Psoas muscle (tissue), 8 donors: ENCODE data around the gene ASMTL. TPM values are rescaled to one million over a fixed set of nuclear protein-coding genes. Genes with fewer than 3 reads are reported as not detected.
A peak's percentile ranks its signal among the peaks of the same experiment; 100 is the strongest.

Experiments
- ATAC-seq, 4 donors: fragments of 200-7000 bp; cut with Tn5 transposase; one replicate each; pipeline ENCODE4 v1.9.1; 2020; ENCODE audit warnings: moderate library complexity in 3 of 4, mild to moderate bottlenecking in 2 of 4
- DNase-seq, 2 donors: peaks; one replicate each; pipeline ENCODE4 v3.0.0-alpha.2; 2020
- H3K27ac ChIP-seq: fragments of 200-600 bp; one replicate; pipeline ENCODE4 v1.8.0; 2022
- H3K27me3 ChIP-seq, 3 donors: fragments of 200-600 bp in 1 of 3; one replicate each; pipeline versions ENCODE4 v1.6.1 to v1.8.0; 2013 to 2022; ENCODE audit warnings: low read length in 2 of 3, mild to moderate bottlenecking in 2 of 3, moderate library complexity in 1 of 3; ENCODE audit not compliant: insufficient read depth in 3 of 3
- H3K36me3 ChIP-seq, 2 donors: fragments of 200-600 bp in 1 of 2; one replicate each; pipeline versions ENCODE4 v1.6.1 to v1.8.0; 2013 to 2022; ENCODE audit warnings: low read depth in 1 of 2, mild to moderate bottlenecking in 1 of 2, moderate library complexity in 1 of 2; ENCODE audit not compliant: insufficient read depth in 1 of 2
- H3K4me1 ChIP-seq: fragments of 200-600 bp; one replicate; pipeline ENCODE4 v1.8.0; 2022
- H3K4me3 ChIP-seq: fragments of 200-600 bp; one replicate; pipeline ENCODE4 v1.8.0; 2022; ENCODE audit warnings: mild to moderate bottlenecking
- H3K9me3 ChIP-seq: fragments of 200-600 bp; one replicate; pipeline ENCODE4 v1.8.0; 2022
- CTCF ChIP-seq: fragments of 200-600 bp; IDR thresholded peaks from one replicate; pipeline ENCODE4 v1.8.0; 2022; ENCODE audit warnings: antibody characterized with exemption
- WGBS, 3 donors: extraction: QIAGEN DNeasy Blood & Tissue Kit; methylation state at CpG; one replicate each; pipeline versions ENCODE4 v1.1.6 to v1.1.7; 2013; 5-methylcytosine and 5-hydroxymethylcytosine counted together
- intact Hi-C, 2 donors: fragments of 100-400 bp; cut with DNase I; formaldehyde crosslinking; loops; one replicate each; pipeline versions ENCODE4 v1.11.0 to v1.14.2; 2022
- polyA plus RNA-seq, 3 donors: library from polyadenylated mRNA; stranded (reverse); fragments of 200-250 nt; gene quantifications; one replicate each; pipeline ENCODE4 v1.2.3, GENCODE V29; 2013
- total RNA-seq, 4 donors: library from RNA; stranded (reverse); fragmentation: NEBNext Ultra II Directional in 2 of 4; extraction: Animal tissue kit (Norgen Biotek cat#: 25700) in 2 of 4; gene quantifications; one replicate each; pipeline versions ENCODE4 v1.2.1 to v1.2.4, GENCODE V29; 2021 to 2023
- donor health status: healthy with polysubstance abuse.
- donor health status: DM: no; HTN: no; CAD: no; lungs with moderate emphysema.
- donor health status: Bipolar disorder and iron deficiency.
- donor health status: healthy.
- donor health status: DM: yes; HTN: yes; CAD: no.
- donor health status: DM: no; HTN: no; CAD: no.
- donor health status: DM: no; HTN: no; CAD: no.
- donor health status: DM: yes; HTN: yes; CAD: no.

ASMTL gene
- total and polyA plus RNA-seq, 7 donors: 6.6 to 18.2 (median 9.8) TPM

DNA sequence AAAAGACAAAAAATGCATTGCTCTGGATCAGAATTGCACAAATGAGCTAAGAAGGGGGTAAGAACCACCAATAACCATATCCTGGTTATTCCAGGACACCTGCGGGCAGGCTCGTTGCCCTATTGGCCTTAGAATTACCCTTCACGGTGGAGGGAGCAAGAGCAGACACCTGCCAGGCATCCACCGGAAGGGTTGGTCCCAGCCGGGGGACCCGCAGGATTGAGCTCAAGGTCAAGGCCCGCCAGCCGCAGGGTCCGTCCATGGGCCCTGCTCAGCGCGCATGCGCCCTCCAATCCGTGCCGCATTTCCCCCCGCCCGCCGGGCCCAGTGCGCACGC, 61.4 kb downstream of the ASMTL start:
- TF ChIP-seq CTCF: no peak
- peak overlapping the region; percentile 96 for H3K4me3 ChIP-seq
- DNase-seq (peak in 1 of 2 donors; percentile 97), ATAC-seq (no peak)
- intact Hi-C loops: loop anchor here (5.0 to 10.0 kb wide), 2 partner anchors 53 to 61 kb away; partner anchors contain the start of gene ASMTL (in 1 of the 2)
- H3K4me1 ChIP-seq: peaks cover 46% of the 10 kb centered on the region
- WGBS, 3 donors: 0% methylated on average over 10 to 19 of the region's 19 CpGs
- H3K36me3 ChIP-seq: peaks cover 11 to 51% of the 10 kb centered on the region in 2 donors
- H3K27me3 ChIP-seq: no peaks in the 10 kb centered on the region
- H3K9me3 ChIP-seq: no peaks in the 10 kb centered on the region
- peak overlapping the region; percentile 99 for H3K27ac ChIP-seq

GRCh38 chrX:1390621-1391369, 61.9 kb downstream of the ASMTL start:
- Histone ChIP-seq H3K27ac (peak overlapping the region; percentile 99), H3K9me3 (no peaks in the 10 kb centered on the region), H3K4me1 (peaks cover 46% of the 10 kb centered on the region), H3K4me3 (peak overlapping the region; percentile 96), H3K36me3 (peaks cover 14 to 55% of the 10 kb centered on the region in 2 donors), H3K27me3 (no peaks in the 10 kb centered on the region)
- 44 to 48% (median 46%) methylated on average over 30 of the region's 30 CpGs for WGBS, 3 donors
- DNase-seq (peak; percentile 23 to 60), ATAC-seq (no peak)
- intact Hi-C loops: loop anchor here (5.0 to 10.0 kb wide), 2 partner anchors 54 to 62 kb away; partner anchors contain the start of gene ASMTL (in 1 of the 2)
- no peak for TF ChIP-seq CTCF

- WGBS, 3 donors: 89 to 93% (median 89%) methylated on average over 10 of the region's 10 CpGs
- intact Hi-C loops: loop anchor here (5.0 to 10.0 kb wide), 2 partner anchors 55 to 62 kb away; partner anchors contain the start of gene ASMTL (in 1 of the 2)
- ATAC-seq (no peak), DNase-seq (peak in 1 of 2 donors; percentile 4)
- no peak for TF ChIP-seq CTCF
- H3K27me3 ChIP-seq: no peaks in the 10 kb centered on the region
- H3K27ac ChIP-seq: no peak overlapping the region
- H3K4me3 ChIP-seq: peak overlapping the region; percentile 96
- no peaks in the 10 kb centered on the region for H3K9me3 ChIP-seq
- H3K36me3 ChIP-seq: peaks cover 20 to 63% of the 10 kb centered on the region in 2 donors
- H3K4me1 ChIP-seq: peaks cover 42% of the 10 kb centered on the region
Measured at GRCh38 chrX:1389993-1390285, 62.8 kb downstream of the ASMTL start.

DNA sequence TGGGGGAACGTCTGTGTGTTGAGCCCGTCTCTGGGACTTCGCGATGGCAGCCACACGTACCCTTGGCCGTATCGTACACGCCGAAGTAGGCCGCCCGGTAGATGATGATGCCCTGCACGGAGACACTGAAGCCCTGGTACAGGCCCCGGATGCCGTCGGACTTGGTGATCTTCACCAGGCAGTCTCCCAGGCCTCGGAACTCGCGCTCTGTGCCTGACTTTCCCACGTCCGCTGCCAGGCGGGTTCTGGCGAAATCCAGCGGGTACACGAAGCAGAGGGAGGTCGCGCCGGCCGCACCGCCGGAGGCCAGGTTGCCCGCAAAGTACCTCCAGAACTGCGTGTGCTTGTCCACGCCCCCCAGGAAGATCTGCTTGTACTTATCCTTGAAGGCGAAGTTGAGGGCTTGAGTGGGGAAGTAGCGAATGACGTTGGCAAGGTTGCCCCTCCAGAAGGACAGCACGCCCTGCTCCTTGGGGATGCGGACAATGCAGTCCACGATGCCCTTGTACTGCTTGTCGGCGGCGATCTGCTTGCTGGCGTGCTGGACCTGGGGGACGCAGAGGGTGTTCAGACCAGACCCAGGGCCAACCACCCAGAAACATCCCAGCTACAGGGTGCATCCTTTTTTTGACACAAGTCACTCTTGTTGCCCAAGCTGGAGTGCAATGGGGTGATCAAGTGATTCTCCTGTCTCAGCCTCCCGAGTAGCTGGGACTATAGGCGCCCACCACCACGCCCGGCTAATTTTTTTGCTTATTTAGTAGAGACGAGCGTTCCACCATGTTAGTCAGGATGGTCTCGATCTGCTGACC, 63.3 kb downstream of the ASMTL start:
- 88 to 90% (median 90%) methylated on average over 51 of the region's 51 CpGs for WGBS, 3 donors
- Histone ChIP-seq H3K27ac (no peak overlapping the region), H3K4me1 (peaks cover 37% of the 10 kb centered on the region), H3K27me3 (no peaks in the 10 kb centered on the region), H3K4me3 (peak overlapping the region; percentile 96), H3K9me3 (no peaks in the 10 kb centered on the region), H3K36me3 (peaks cover 20 to 69% of the 10 kb centered on the region in 2 donors)
- no peak for TF ChIP-seq CTCF
- DNase-seq: peak; percentile 22 to 53
- no peak for ATAC-seq
- intact Hi-C loops: no loop called here
